NB4 (cell line): ENCODE data around the gene TIMM17B.

Source experiments
- CTCF ChIP-seq: IDR thresholded peaks from one replicate; pipeline ENCODE4 v1.5.1; 2012; ENCODE audit warnings: low read depth, low read length
- MAX ChIP-seq: IDR thresholded peaks from 2 replicates; pipeline ENCODE4 v1.6.1; 2011; ENCODE audit warnings: low read depth, low read length
- POLR2A ChIP-seq: IDR thresholded peaks from 2 replicates; pipeline ENCODE4 v1.6.1; 2011; ENCODE audit warnings: mild to moderate bottlenecking; ENCODE audit not compliant: insufficient read length; ENCODE audit errors: extremely low read depth

GRCh38 chrX:48910926-48911411 is 13.4 kb upstream of the TIMM17B start:
- TF ChIP-seq CTCF (no peak), MAX (no peak), POLR2A (no peak)
